ENCODE measurements around the gene HOXB7. TPM values are rescaled to one million over a fixed set of nuclear protein-coding genes. Genes with fewer than 3 reads are reported as not detected.

The HOXB7 gene
- total RNA-seq, 2 donors from 2014 or later: 0.63 to 7.2 TPM

DNA sequence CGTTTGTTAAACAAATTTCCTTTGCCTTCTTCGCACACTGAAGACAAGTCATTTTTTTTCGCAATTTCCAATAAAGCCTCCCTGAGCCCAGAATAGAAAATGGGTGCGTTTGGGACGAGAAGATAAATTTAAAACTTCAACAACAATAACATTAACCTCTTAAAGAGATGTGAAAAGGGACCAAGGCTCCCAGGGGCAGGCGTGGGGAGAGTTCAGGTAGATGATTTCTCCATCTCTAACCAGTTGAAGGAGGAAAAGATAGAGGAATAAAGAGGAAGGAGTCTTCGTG lies 31.4 kb downstream of the HOXB7 start:
- peak overlapping the region; percentile 72 for H3K4me3 ChIP-seq
- no peak for ATAC-seq (ENCODE audit: insufficient number of reproducible peaks, low FRiP score, low read depth)
- H3K36me3 ChIP-seq: no peaks in the 10 kb centered on the region
- TF ChIP-seq, protein P1, sequence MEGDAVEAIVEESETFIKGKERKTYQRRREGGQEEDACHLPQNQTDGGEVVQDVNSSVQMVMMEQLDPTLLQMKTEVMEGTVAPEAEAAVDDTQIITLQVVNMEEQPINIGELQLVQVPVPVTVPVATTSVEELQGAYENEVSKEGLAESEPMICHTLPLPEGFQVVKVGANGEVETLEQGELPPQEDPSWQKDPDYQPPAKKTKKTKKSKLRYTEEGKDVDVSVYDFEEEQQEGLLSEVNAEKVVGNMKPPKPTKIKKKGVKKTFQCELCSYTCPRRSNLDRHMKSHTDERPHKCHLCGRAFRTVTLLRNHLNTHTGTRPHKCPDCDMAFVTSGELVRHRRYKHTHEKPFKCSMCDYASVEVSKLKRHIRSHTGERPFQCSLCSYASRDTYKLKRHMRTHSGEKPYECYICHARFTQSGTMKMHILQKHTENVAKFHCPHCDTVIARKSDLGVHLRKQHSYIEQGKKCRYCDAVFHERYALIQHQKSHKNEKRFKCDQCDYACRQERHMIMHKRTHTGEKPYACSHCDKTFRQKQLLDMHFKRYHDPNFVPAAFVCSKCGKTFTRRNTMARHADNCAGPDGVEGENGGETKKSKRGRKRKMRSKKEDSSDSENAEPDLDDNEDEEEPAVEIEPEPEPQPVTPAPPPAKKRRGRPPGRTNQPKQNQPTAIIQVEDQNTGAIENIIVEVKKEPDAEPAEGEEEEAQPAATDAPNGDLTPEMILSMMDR (IDR thresholded peaks at IDR 0.05): no peak
- no peak for DNase-seq (ENCODE audit: low spot score)
- H3K27ac ChIP-seq: peak overlapping the region; percentile 84 to 97
- peaks cover 17 to 56% of the 10 kb centered on the region in 2 donors for H3K4me1 ChIP-seq (ENCODE audit: control insufficient read depth in 1 of 2, low read depth in 2 of 2)
- no peaks in the 10 kb centered on the region for H3K9me3 ChIP-seq
- no peaks in the 10 kb centered on the region for H3K27me3 ChIP-seq (replicated peaks; ENCODE audit: insufficient read depth)

DNA sequence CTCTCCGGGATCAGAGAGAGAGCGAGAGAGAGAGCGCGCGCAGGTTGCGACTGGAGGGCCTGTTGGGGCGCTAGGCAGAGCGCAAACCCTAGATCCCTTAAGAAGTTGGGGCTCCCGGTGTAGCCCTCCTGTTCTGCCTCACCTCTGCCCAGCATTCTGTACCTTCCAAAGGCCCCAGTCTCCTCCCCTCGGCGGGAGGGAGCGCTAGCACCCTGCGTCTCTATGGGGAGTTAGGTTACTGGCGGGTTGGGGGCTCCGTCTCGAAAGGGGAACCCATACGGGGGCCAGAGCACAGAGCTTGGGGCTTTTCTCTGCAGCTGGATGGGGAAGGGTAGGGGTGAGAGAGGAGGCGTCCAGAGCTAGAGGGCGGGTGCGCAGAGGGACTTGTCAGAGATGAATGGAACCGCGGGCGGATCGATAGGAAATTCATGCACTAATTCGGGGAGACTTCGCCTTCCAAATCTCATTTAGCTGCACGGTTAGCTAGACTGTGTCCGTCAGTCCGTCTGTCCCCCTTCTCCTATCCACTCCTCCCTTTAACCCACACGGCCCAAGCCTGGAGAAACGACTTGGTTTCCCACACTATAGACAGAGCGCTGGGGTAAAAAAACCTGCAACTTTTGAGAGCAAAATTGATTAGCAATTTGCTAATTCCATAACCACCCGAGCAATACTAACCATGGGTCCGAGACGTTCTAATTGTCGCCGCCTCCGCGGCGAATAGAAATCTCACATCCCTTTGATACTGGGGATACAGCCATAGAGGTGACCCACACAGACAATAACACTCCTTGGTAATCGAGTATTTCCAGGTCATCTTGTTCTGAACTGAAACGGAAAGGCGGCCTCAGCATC lies 32.0 kb downstream of the HOXB7 start:
- Histone ChIP-seq H3K4me3 (peak overlapping the region; percentile 72), H3K27me3 (replicated peaks; ENCODE audit: insufficient read depth) (no peaks in the 10 kb centered on the region), H3K9me3 (no peaks in the 10 kb centered on the region), H3K27ac (peak overlapping the region; percentile 84 to 97), H3K4me1 (ENCODE audit: control insufficient read depth in 1 of 2, low read depth in 2 of 2) (peaks cover 17 to 56% of the 10 kb centered on the region in 2 donors), H3K36me3 (no peaks in the 10 kb centered on the region)
- DNase-seq (ENCODE audit: low spot score) (no peak), ATAC-seq (ENCODE audit: insufficient number of reproducible peaks, low FRiP score, low read depth) (no peak)
- TF ChIP-seq, protein P1 (IDR thresholded peaks at IDR 0.05): no peak

DNA sequence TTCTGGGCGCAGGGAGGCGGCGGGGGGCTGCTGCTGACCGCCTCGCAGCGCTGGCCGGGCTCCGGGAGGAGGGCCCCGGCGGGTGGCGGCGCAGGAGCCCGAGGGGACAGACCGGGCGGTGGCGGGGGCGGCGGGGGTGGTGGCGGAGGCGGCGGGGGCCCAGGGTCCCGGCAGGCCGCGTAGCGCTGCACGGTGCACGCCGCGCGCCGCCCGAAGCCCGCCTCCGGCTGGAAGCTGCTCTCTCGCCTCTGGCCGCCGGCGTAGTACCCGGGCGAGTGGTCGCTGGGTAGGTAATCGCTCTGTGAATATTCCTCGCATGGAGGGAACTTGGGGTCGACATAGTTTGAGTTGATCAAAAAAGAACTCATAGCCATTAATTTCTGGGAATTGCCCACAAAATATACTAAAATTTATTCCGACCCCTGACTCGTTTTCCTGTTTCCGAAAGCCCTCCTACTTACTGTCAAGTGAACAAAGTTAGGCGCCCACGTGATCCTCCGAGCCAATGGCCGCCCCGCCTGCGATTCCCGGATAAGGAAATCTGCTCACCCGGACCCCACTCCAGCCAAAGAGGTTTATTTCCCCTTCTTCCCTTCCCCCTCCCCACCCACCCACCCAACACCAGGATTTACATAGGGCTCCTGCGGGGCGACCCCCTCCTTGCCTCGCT lies 32.7 kb downstream of the HOXB7 start, which contains the start of gene HOXB4:
TSS of gene HOXB4 (minus strand) at position 405 of the 670 bp plus-strand sequence. CDS start at position 374, 31 bp downstream.
- peak within 1 kb of the TSS; percentile 89 to 97 for H3K27ac ChIP-seq
- no peaks in the 10 kb centered on the region for H3K9me3 ChIP-seq
- H3K36me3 ChIP-seq: no peaks in the 10 kb centered on the region
- no peak for ATAC-seq (ENCODE audit: insufficient number of reproducible peaks, low FRiP score, low read depth)
- peaks cover 20 to 57% of the 10 kb centered on the region in 2 donors for H3K4me1 ChIP-seq (ENCODE audit: control insufficient read depth in 1 of 2, low read depth in 2 of 2)
- no peaks in the 10 kb centered on the region for H3K27me3 ChIP-seq (replicated peaks; ENCODE audit: insufficient read depth)
- DNase-seq (ENCODE audit: low spot score): peak; percentile 64
- TF ChIP-seq, protein P1 (IDR thresholded peaks at IDR 0.05): no peak
- H3K4me3 ChIP-seq: peak within 1 kb of the TSS; percentile 72

DNA sequence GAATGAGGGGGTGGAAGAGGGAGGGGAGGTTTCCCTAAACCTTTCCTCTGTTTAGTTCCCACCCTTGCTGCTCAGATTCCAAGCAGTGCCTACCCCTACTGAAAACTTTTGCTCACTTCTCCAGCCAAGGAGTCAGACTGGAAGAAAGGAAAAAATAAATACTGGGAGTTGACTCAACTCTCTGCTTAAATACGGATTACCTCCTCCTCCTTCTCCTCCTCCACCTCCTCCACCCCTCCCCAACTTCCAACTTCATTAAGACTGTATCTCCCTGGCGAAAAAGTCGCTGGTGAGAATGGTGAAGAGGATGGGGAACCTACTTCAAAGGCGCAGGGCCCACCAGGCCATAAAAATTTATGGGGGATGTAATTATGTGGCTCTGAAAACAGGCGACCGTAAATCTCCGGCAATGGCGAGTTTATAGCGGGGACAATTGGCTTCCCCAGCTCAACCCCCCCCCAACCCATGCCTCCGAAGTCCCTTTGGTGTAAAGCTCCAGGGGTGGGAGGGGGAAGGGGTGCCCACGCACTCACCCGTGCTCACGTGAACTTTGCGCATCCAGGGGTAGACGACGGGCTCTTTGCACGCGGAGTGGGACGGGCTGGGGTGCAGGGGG lies 33.4 kb downstream of the HOXB7 start:
- peaks cover 21 to 57% of the 10 kb centered on the region in 2 donors for H3K4me1 ChIP-seq (ENCODE audit: control insufficient read depth in 1 of 2, low read depth in 2 of 2)
- peak overlapping the region; percentile 89 to 97 for H3K27ac ChIP-seq

More for the DNA sequence above, 33.4 kb downstream of the HOXB7 start:
- TF ChIP-seq, protein P1 (IDR thresholded peaks at IDR 0.05): no peak
- DNase-seq (ENCODE audit: low spot score) (no peak), ATAC-seq (ENCODE audit: insufficient number of reproducible peaks, low FRiP score, low read depth) (peak; percentile 21)
- Histone ChIP-seq H3K4me3 (peak overlapping the region; percentile 72), H3K9me3 (no peaks in the 10 kb centered on the region), H3K36me3 (no peaks in the 10 kb centered on the region), H3K27me3 (replicated peaks; ENCODE audit: insufficient read depth) (no peaks in the 10 kb centered on the region)

All from thoracic aorta (tissue), 2 donors.